CD14-positive monocyte (primary cell): Measurements from ENCODE around the gene SIGLEC8. TPM values are rescaled to one million over a fixed set of nuclear protein-coding genes. Genes with fewer than 3 reads are reported as not detected.

Experiments
- DNase-seq, 3 donors: peaks; one replicate each; pipeline ENCODE4 v3.0.0-alpha.2; 2011 to 2022
- H2AFZ ChIP-seq: 2 replicates; pipeline ENCODE4 v1.6.0; 2012; ENCODE audit warnings: mild to moderate bottlenecking, low read depth, low read length, inconsistent platforms; ENCODE audit not compliant: insufficient read depth, poor library complexity, severe bottlenecking
- H3K27ac ChIP-seq, 2 donors: 1 replicate in 1 of 2; 2 replicates in 1 of 2; pipeline ENCODE4 v1.5.1; 2012 to 2013; ENCODE audit warnings: low read length in 2 of 2, control low read depth in 1 of 2, inconsistent platforms in 1 of 2, low read depth in 1 of 2, mild to moderate bottlenecking in 1 of 2
- H3K27me3 ChIP-seq, 2 donors: one replicate each; pipeline versions ENCODE4 v1.6.0 to v1.6.1; 2011 to 2013; ENCODE audit warnings: low read length in 2 of 2; ENCODE audit not compliant: control insufficient read depth in 2 of 2, insufficient read depth in 2 of 2
- H3K36me3 ChIP-seq, 2 donors: replicated peaks in 1 of 2; 1 replicate in 1 of 2; 2 replicates in 1 of 2; pipeline versions ENCODE4 v1.5.1 to v1.6.1; 2012 to 2013; ENCODE audit warnings: low read length in 2 of 2, control low read depth in 1 of 2, inconsistent platforms in 1 of 2, mild to moderate bottlenecking in 1 of 2; ENCODE audit not compliant: insufficient read depth in 2 of 2, control insufficient read depth in 1 of 2
- H3K4me1 ChIP-seq, 2 donors: 1 replicate in 1 of 2; 2 replicates in 1 of 2; pipeline versions ENCODE4 v1.5.1 to v1.6.1; 2012 to 2013; ENCODE audit warnings: low read length in 2 of 2, control low read depth in 1 of 2, inconsistent platforms in 1 of 2, mild to moderate bottlenecking in 1 of 2, moderate library complexity in 1 of 2; ENCODE audit not compliant: insufficient read depth in 2 of 2, control insufficient read depth in 1 of 2
- H3K4me2 ChIP-seq: replicated peaks from 2 replicates; pipeline ENCODE3; 2012; ENCODE audit warnings: low read length, moderate library complexity, mild to moderate bottlenecking; ENCODE audit not compliant: poor library complexity, severe bottlenecking; ENCODE audit errors: extremely low read depth
- H3K4me3 ChIP-seq, 3 experiments: fragments of 200-600 bp in 1 of 3; sonication (generic) in 1 of 3; replicated peaks in 1 of 3; 1 replicate in 2 of 3; 2 replicates in 1 of 3; pipeline ENCODE4 v1.5.1; 2011 to 2013; ENCODE audit warnings: low read length in 3 of 3, mild to moderate bottlenecking in 3 of 3, control low read depth in 2 of 3, low read depth in 2 of 3, inconsistent platforms in 1 of 3, moderate library complexity in 1 of 3
- H3K79me2 ChIP-seq: 2 replicates; pipeline ENCODE4 v1.6.0; 2012; ENCODE audit warnings: mild to moderate bottlenecking, control low read depth, inconsistent platforms, low read length, moderate library complexity; ENCODE audit not compliant: insufficient read depth
- H3K9ac ChIP-seq: 2 replicates; pipeline ENCODE4 v1.6.0; 2017; ENCODE audit warnings: low read length, mild to moderate bottlenecking; ENCODE audit not compliant: insufficient read depth, poor library complexity, severe bottlenecking
- H3K9me3 ChIP-seq, 2 donors: replicated peaks in 1 of 2; 1 replicate in 1 of 2; 2 replicates in 1 of 2; pipeline versions ENCODE4 v1.5.1 to v1.6.1; 2012 to 2013; ENCODE audit warnings: low read length in 2 of 2, control low read depth in 1 of 2; ENCODE audit not compliant: control insufficient read depth in 1 of 2, insufficient read depth in 1 of 2
- H4K20me1 ChIP-seq: 2 replicates; pipeline ENCODE4 v1.6.0; 2012; ENCODE audit warnings: mild to moderate bottlenecking, low read length, control low read depth, moderate library complexity; ENCODE audit not compliant: insufficient read depth
- H3K27ac Mint-ChIP-seq, 7 donors: one replicate each; pipeline ENCODE4 v1.8.0; 2020; ENCODE audit warnings: mild to moderate bottlenecking in 7 of 7, mixed read lengths in 7 of 7, moderate library complexity in 6 of 7, inconsistent platforms in 2 of 7
- H3K27me3 Mint-ChIP-seq, 3 donors: one replicate each; pipeline ENCODE4 v1.8.0; 2021 to 2022; ENCODE audit warnings: low read depth in 3 of 3, mild to moderate bottlenecking in 3 of 3, mixed read lengths in 3 of 3, moderate library complexity in 3 of 3, inconsistent platforms in 1 of 3
- H3K36me3 Mint-ChIP-seq, 2 donors: one replicate each; pipeline ENCODE4 v1.8.0; 2020; ENCODE audit warnings: mixed read lengths in 2 of 2, inconsistent platforms in 1 of 2, mild to moderate bottlenecking in 1 of 2
- H3K4me1 Mint-ChIP-seq: one replicate; pipeline ENCODE4 v1.8.0; 2020; ENCODE audit warnings: mild to moderate bottlenecking, mixed read lengths
- H3K4me3 Mint-ChIP-seq, 2 donors: one replicate each; pipeline ENCODE4 v1.8.0; 2020; ENCODE audit warnings: mild to moderate bottlenecking in 2 of 2, mixed read lengths in 2 of 2, moderate library complexity in 1 of 2
- H3K9me3 Mint-ChIP-seq, 7 donors: one replicate each; pipeline ENCODE4 v1.8.0; 2020 to 2022; ENCODE audit warnings: mixed read lengths in 7 of 7, mild to moderate bottlenecking in 6 of 7, moderate library complexity in 6 of 7, inconsistent platforms in 2 of 7
- WGBS: methylation state at CpG from one replicate; pipeline ENCODE4 v1.1.5; 2013; ENCODE audit warnings: missing lambda C conversion rate; ENCODE audit not compliant: insufficient coverage; 5-methylcytosine and 5-hydroxymethylcytosine counted together
- intact Hi-C, 2 donors: fragments of 100-400 bp; cut with micrococcal nuclease; formaldehyde crosslinking; loops; one replicate each; pipeline versions ENCODE4 v1.15.0 to v1.15.1; 2023
- polyA plus RNA-seq, 3 donors: library from polyadenylated mRNA; depleted of rRNA in 1 of 3; unstranded in 2 of 3; stranded (reverse) in 1 of 3; fragments of 300-500 nt in 2 of 3; fragments of >200 nt in 1 of 3; fragmentation: Illumina TruSeq in 2 of 3; gene quantifications; 1 replicate in 2 of 3; 2 replicates in 1 of 3; pipeline ENCODE4 v1.2.3, GENCODE V29; 2012 to 2021
- TF ChIP-seq, protein P1 (sequence below): fragments of 200-600 bp; IDR thresholded peaks from one replicate; pipeline ENCODE4 v1.8.0; 2022; ENCODE audit warnings: antibody characterized with exemption, mild to moderate bottlenecking

SIGLEC8 gene
- polyA plus RNA-seq, 3 donors = not detected

DNA sequence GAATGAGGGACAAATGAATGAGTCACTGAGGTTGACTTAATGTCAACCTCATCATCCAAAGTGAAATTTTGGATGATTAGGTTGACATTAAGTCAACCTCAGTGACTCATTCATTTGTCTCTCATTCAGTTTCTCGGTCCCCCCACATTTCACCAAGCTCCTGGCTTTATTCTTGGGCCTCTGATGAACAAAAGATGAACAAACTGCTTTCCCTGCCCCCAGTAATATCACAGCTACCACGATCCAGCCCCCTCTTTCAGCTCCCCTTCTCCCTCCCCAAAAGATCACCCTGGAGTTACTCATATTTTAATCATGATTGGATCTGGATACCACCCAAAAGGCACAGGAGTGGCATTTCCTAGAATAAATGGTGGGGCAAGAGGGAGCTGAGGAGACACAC lies 30.9 kb upstream of the SIGLEC8 start:
- no peaks in the 10 kb centered on the region for H4K20me1 ChIP-seq
- intact Hi-C loops = no loop called here
- no peaks in the 10 kb centered on the region for H3K79me2 ChIP-seq
- no peak overlapping the region for H2AFZ ChIP-seq
- peaks cover 18 to 21% of the 10 kb centered on the region in 2 donors for H3K4me1 ChIP-seq
- H3K27me3 ChIP-seq = peaks cover 0 to 3% of the 10 kb centered on the region in 2 donors
- Mint-ChIP-seq H3K36me3 (peaks cover 7 to 18% of the 10 kb centered on the region in 2 donors), H3K4me1 (peaks cover 22% of the 10 kb centered on the region), H3K4me3 (no peak overlapping the region), H3K27ac (no peak overlapping the region), H3K27me3 (peaks cover 9 to 16% (median 9%) of the 10 kb centered on the region in 3 donors), H3K9me3 (peaks cover 0 to 5% (median 0%) of the 10 kb centered on the region in 7 donors)
- WGBS = no CpG with 5 or more reads among the region's 2 CpGs
- H3K9ac ChIP-seq = no peak overlapping the region
- no peak overlapping the region for H3K27ac ChIP-seq
- DNase-seq = no peak
- H3K9me3 ChIP-seq = no peaks in the 10 kb centered on the region
- H3K4me2 ChIP-seq = no peak overlapping the region
- TF ChIP-seq, protein P1, sequence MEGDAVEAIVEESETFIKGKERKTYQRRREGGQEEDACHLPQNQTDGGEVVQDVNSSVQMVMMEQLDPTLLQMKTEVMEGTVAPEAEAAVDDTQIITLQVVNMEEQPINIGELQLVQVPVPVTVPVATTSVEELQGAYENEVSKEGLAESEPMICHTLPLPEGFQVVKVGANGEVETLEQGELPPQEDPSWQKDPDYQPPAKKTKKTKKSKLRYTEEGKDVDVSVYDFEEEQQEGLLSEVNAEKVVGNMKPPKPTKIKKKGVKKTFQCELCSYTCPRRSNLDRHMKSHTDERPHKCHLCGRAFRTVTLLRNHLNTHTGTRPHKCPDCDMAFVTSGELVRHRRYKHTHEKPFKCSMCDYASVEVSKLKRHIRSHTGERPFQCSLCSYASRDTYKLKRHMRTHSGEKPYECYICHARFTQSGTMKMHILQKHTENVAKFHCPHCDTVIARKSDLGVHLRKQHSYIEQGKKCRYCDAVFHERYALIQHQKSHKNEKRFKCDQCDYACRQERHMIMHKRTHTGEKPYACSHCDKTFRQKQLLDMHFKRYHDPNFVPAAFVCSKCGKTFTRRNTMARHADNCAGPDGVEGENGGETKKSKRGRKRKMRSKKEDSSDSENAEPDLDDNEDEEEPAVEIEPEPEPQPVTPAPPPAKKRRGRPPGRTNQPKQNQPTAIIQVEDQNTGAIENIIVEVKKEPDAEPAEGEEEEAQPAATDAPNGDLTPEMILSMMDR = no peak
- H3K36me3 ChIP-seq = peaks cover 0 to 5% of the 10 kb centered on the region in 2 donors
- H3K4me3 ChIP-seq = no peak overlapping the region

DNA sequence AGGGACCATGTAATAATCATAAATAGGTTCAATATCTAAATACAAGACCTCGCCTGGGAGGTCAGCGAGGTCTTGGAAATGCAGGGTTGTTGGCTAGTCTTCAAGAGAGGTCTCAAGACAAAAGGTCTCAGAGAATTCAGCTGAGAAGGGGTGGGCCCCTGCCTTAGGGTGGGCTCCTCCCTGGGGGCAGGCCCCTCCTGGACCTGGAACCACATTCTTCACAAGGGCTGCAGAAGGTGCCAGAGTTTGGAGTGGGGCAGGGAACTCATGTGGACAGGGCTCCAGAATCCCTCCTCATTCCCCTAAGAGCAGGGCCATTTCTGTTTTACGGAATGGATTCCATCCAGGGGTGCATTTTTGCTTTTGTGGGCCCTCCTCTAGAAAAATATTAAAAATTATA lies 30.2 kb upstream of the SIGLEC8 start:
- Mint-ChIP-seq H3K27ac (no peak overlapping the region), H3K9me3 (peaks cover 0 to 5% (median 0%) of the 10 kb centered on the region in 7 donors), H3K36me3 (peaks cover 7 to 18% of the 10 kb centered on the region in 2 donors), H3K4me3 (no peak overlapping the region), H3K4me1 (peaks cover 16% of the 10 kb centered on the region), H3K27me3 (peaks cover 9 to 17% (median 13%) of the 10 kb centered on the region in 3 donors)
- peaks cover 0 to 3% of the 10 kb centered on the region in 2 donors for H3K27me3 ChIP-seq
- H3K4me3 ChIP-seq = no peak overlapping the region
- H3K9me3 ChIP-seq = no peaks in the 10 kb centered on the region
- TF ChIP-seq, protein P1 = no peak
- H4K20me1 ChIP-seq = no peaks in the 10 kb centered on the region
- no peak overlapping the region for H3K9ac ChIP-seq
- DNase-seq = no peak
- H3K4me1 ChIP-seq = peaks cover 12 to 15% of the 10 kb centered on the region in 2 donors
- WGBS = no CpG with 5 or more reads among the region's 3 CpGs
- no peak overlapping the region for H3K4me2 ChIP-seq
- peaks cover 0 to 5% of the 10 kb centered on the region in 2 donors for H3K36me3 ChIP-seq
- no peak overlapping the region for H2AFZ ChIP-seq
- H3K27ac ChIP-seq = no peak overlapping the region
- H3K79me2 ChIP-seq = no peaks in the 10 kb centered on the region
- intact Hi-C loops = no loop called here
